ENCODE data around the gene TJAP1. TPM values are rescaled to one million over a fixed set of nuclear protein-coding genes. Genes with fewer than 3 reads are reported as not detected.
A peak's percentile ranks its signal among the peaks of the same experiment; 100 is the strongest.

TJAP1 gene
- total and polyA plus RNA-seq, 2 donors (not counting 1 experiment from before 2014, with no cell fraction given), result 8.9 to 18.9 TPM

GRCh38 chr6:43509142-43509983 is 32.0 kb downstream of the TJAP1 start:
- no peaks in the 10 kb centered on the region for H3K9me3 ChIP-seq (ENCODE audit: control insufficient read depth, insufficient read depth, low read depth, low read length)
- TF ChIP-seq EZH2 (IDR thresholded peaks at IDR 0.05; ENCODE audit: low read length, missing control alignments) (no peak), CTCF (conservative IDR thresholded peaks at IDR 0.05 in 1 of 2, IDR thresholded peaks at IDR 0.05 in 1 of 2; ENCODE audit: low read depth in 1 of 2, low read length in 2 of 2) (no peak)
- H3K4me3 ChIP-seq (replicated peaks in 1 of 4; ENCODE audit: control extremely low read depth in 1 of 4, insufficient read depth in 1 of 4, low read depth in 3 of 4, low read length in 4 of 4), result peak overlapping the region; percentile 29 to 63 (median 51)
- H3K27ac ChIP-seq (ENCODE audit: insufficient read depth, low read length), result no peak overlapping the region
- H3K36me3 ChIP-seq (ENCODE audit: control insufficient read depth, insufficient read depth, low read length), result peaks cover 31% of the 10 kb centered on the region
- H3K9ac ChIP-seq (ENCODE audit: insufficient read depth, low read length), result no peak overlapping the region
- H3K27me3 ChIP-seq (ENCODE audit: control insufficient read depth, insufficient read depth, low read length), result no peaks in the 10 kb centered on the region
- H3K4me1 ChIP-seq (ENCODE audit: control insufficient read depth, extremely low read depth, insufficient read depth, low read length), result peaks cover 3% of the 10 kb centered on the region
- no peak for DNase-seq (ENCODE audit: low read depth in 2 of 2)
- peaks cover 2% of the 10 kb centered on the region for H3K79me2 ChIP-seq (ENCODE audit: control insufficient read depth, insufficient read depth, low read length)
- no peaks in the 10 kb centered on the region for H4K20me1 ChIP-seq (ENCODE audit: control insufficient read depth, extremely low read depth, insufficient read depth, low read length)
- peak overlapping the region; percentile 85 for H3K4me2 ChIP-seq (ENCODE audit: extremely low read depth, insufficient read depth, low read length)
- peak overlapping the region; percentile 36 for H2AFZ ChIP-seq (ENCODE audit: low read length)

- TF ChIP-seq EZH2 (IDR thresholded peaks at IDR 0.05; ENCODE audit: low read length, missing control alignments) (no peak), CTCF (conservative IDR thresholded peaks at IDR 0.05 in 1 of 2, IDR thresholded peaks at IDR 0.05 in 1 of 2; ENCODE audit: low read depth in 1 of 2, low read length in 2 of 2) (no peak)
- Histone ChIP-seq H4K20me1 (ENCODE audit: control insufficient read depth, extremely low read depth, insufficient read depth, low read length) (no peaks in the 10 kb centered on the region), H3K27ac (ENCODE audit: insufficient read depth, low read length) (peak within 1 kb of the TSS; percentile 62), H3K36me3 (ENCODE audit: control insufficient read depth, insufficient read depth, low read length) (peaks cover 24% of the 10 kb centered on the region), H2AFZ (ENCODE audit: low read length) (peak within 1 kb of the TSS; percentile 40), H3K9me3 (ENCODE audit: control insufficient read depth, insufficient read depth, low read depth, low read length) (no peaks in the 10 kb centered on the region), H3K9ac (ENCODE audit: insufficient read depth, low read length) (peak within 1 kb of the TSS; percentile 68), H3K4me1 (ENCODE audit: control insufficient read depth, extremely low read depth, insufficient read depth, low read length) (peaks cover 3% of the 10 kb centered on the region), H3K4me3 (replicated peaks in 1 of 4; ENCODE audit: control extremely low read depth in 1 of 4, insufficient read depth in 1 of 4, low read depth in 3 of 4, low read length in 4 of 4) (peak within 1 kb of the TSS; percentile 29 to 63 (median 52)), H3K27me3 (ENCODE audit: control insufficient read depth, insufficient read depth, low read length) (no peaks in the 10 kb centered on the region), H3K79me2 (ENCODE audit: control insufficient read depth, insufficient read depth, low read length) (peaks cover 8% of the 10 kb centered on the region), H3K4me2 (ENCODE audit: extremely low read depth, insufficient read depth, low read length) (peak within 1 kb of the TSS; percentile 85)
- DNase-seq (ENCODE audit: low read depth in 2 of 2), result peak; percentile 76 to 77
Observed at GRCh38 chr6:43509984-43510826, 32.8 kb downstream of the TJAP1 start, which contains the start of gene LRRC73. Gene LRRC73 (minus strand): TSS chr6:43510346. CDS start chr6:43509785, 561 bp downstream.

DNA sequence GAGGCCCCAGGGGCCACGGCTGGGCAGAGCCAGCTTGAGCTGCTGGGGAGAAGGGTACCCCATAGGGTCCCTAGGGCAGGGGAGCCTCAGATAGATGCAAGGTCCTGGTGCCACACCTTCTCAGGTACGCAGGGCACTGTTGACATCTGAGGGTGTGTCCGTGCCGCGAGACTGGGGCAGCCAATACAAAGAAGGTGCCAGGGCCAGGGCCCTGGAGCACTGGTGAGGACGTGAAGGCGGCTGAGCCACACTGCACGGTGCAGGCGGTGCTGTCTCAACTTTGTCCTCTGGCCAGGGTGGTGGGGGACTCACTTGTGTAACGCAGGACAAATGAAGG is 33.4 kb downstream of the TJAP1 start:
- peaks cover 22% of the 10 kb centered on the region for H3K36me3 ChIP-seq (ENCODE audit: control insufficient read depth, insufficient read depth, low read length)
- peaks cover 14% of the 10 kb centered on the region for H3K79me2 ChIP-seq (ENCODE audit: control insufficient read depth, insufficient read depth, low read length)
- peaks cover 9% of the 10 kb centered on the region for H3K4me1 ChIP-seq (ENCODE audit: control insufficient read depth, extremely low read depth, insufficient read depth, low read length)
- TF ChIP-seq EZH2 (IDR thresholded peaks at IDR 0.05; ENCODE audit: low read length, missing control alignments) (no peak), CTCF (conservative IDR thresholded peaks at IDR 0.05 in 1 of 2, IDR thresholded peaks at IDR 0.05 in 1 of 2; ENCODE audit: low read depth in 1 of 2, low read length in 2 of 2) (no peak)
- H3K9me3 ChIP-seq (ENCODE audit: control insufficient read depth, insufficient read depth, low read depth, low read length), result no peaks in the 10 kb centered on the region
- H3K27ac ChIP-seq (ENCODE audit: insufficient read depth, low read length), result peak overlapping the region; percentile 62
- DNase-seq (ENCODE audit: low read depth in 2 of 2), result no peak
- no peak overlapping the region for H3K9ac ChIP-seq (ENCODE audit: insufficient read depth, low read length)
- H3K4me3 ChIP-seq (replicated peaks in 1 of 4; ENCODE audit: control extremely low read depth in 1 of 4, insufficient read depth in 1 of 4, low read depth in 3 of 4, low read length in 4 of 4), result no peak overlapping the region
- H3K27me3 ChIP-seq (ENCODE audit: control insufficient read depth, insufficient read depth, low read length), result no peaks in the 10 kb centered on the region
- peak overlapping the region; percentile 72 for H3K4me2 ChIP-seq (ENCODE audit: extremely low read depth, insufficient read depth, low read length)
- H4K20me1 ChIP-seq (ENCODE audit: control insufficient read depth, extremely low read depth, insufficient read depth, low read length), result no peaks in the 10 kb centered on the region
- no peak overlapping the region for H2AFZ ChIP-seq (ENCODE audit: low read length)

Data from fibroblast of lung (primary cell).